HG02759 (cell line): ENCODE results near the gene HBA1.
"Not testable (repeated sequence)": the region's sequence is repeated elsewhere in the genome, so short reads cannot be mapped to it uniquely, and the experiment has no call there.

Source experiments
- ATAC-seq: cut with Tn5 transposase; IDR thresholded peaks from one replicate; pipeline ENCODE4 v1.9.1; 2021; ENCODE audit warnings: mild to moderate bottlenecking, moderate library complexity; ENCODE audit not compliant: unreplicated experiment

Gene HBA1

DNA sequence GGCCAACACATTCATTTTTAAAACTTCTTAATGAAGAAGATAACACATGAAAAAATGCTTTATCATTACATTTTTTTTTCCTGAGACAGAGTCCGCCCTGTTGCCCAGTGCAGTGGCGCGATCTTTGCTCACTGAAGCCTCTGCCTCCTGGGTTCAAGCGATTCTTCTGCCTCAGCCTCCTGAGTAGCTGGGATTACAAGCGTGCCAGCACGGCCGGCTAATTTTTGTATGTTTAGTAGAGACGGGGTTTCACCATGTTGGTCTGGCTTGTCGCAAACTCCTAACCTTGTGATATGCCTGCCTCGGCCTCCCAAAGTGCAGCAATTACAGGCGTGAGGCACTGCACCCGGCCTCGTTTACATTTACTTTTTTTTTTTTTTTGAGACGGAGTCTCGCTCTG is 17.0 kb downstream of the HBA1 start:
- no peak for ATAC-seq

DNA sequence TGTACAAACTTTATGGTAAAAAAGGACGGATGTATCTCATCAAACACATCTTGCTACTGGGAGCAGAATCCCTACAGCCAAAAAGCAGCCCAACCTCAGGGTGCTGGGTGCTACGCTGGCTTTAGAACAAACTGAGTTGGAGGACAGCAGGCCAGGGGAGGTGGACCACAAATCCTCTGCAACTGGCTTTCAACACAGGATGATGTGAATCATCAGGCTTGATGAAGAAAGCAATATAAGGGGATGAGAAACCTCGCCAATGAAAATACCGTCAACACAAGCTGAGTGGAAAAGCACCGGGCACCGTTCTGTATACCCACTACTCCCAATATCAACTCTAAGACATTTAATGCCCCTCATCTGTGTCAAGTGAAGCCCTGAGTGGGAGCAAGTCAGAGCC is 18.0 kb downstream of the HBA1 start:
- no peak for ATAC-seq

- no peak for ATAC-seq
Observed at GRCh38 chr16:200388-200787, 23.9 kb downstream of the HBA1 start.

GRCh38 chr16:203246-203645 is 26.8 kb downstream of the HBA1 start:
- ATAC-seq: no peak

DNA sequence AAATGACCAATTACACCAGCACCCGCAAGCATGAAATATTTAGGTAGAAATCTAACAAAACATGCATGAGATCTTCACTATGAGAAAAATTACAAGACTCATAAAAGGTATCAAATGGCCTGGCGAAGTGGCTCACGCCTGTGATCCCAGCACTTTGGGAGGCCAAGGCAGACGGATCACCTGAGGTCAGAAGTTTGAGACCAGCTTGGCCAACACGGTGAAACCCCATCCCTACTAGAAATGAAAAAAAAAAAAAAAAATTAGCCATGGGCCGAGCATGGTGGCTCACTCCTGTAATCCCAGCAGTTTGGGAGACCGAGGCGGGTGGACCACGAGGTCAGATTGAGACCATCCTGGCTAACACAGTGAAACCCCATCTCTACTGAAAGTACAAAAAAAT is 27.6 kb downstream of the HBA1 start:
- not testable (repeated sequence) for ATAC-seq

GRCh38 chr16:209359-209758 is 32.9 kb downstream of the HBA1 start:
- not testable (repeated sequence) for ATAC-seq

- ATAC-seq: not testable (repeated sequence)
Observed at GRCh38 chr16:211631-212180, 35.2 kb downstream of the HBA1 start.

DNA sequence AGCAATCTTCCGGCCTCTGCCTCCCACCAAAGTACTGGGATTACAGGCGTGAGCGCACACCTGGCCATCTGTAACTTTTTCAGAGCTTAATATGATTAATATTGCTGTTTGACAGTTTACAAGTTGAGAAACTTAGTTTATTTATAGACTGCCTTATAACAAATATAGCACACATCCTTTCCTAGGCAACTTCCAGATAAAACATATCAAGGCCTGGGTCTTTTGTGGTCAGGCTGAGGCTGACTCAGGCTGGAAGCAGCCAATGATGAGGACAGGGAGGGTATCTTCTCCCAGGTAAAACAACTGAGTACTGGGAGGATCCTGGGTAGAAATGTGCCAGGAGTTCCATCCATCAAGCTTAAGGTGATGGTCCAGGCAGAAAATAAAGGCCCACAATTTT is 36.5 kb downstream of the HBA1 start:
- no peak for ATAC-seq

DNA sequence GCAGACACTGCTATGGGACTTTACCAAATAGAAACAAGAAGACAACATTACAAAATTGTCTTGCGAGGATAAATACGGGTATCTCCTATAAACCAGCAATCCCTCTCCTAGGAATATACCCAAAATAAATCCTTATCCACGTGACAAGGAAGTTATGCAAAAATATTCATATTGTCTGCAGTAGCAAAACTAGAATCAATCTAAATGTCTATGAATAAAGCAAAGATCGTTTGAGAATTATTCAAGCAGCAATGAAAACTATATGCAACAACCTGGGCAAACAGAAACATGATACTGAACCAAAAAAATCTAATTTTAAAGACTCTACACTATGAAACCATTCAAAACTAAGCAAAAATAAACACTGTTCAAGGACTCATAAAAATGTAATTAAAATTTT is 43.5 kb downstream of the HBA1 start:
- ATAC-seq: no peak
